ENCODE data around the gene TMPRSS9. TPM values are rescaled to one million over a fixed set of nuclear protein-coding genes. Genes with fewer than 3 reads are reported as not detected.
A peak's percentile ranks its signal among the peaks of the same experiment; 100 is the strongest.

TMPRSS9 gene
- total RNA-seq, 1 experiment from 2014 or later: 0.23 TPM

GRCh38 chr19:2426611-2427428 is 66.8 kb downstream of the TMPRSS9 start:
- TSS peak; percentile 74 for BruUV-seq (replicated peaks)
- H3K4me1 ChIP-seq (ENCODE audit: control insufficient read depth, insufficient read depth, low read length): peaks cover 10% of the 10 kb centered on the region; the same call in 1 of the 2 replicates
- H3K27me3 ChIP-seq (ENCODE audit: control insufficient read depth, insufficient read depth, low read length): no peaks in the 10 kb centered on the region
- CTCF ChIA-PET: no interaction called here
- H3K36me3 ChIP-seq (ENCODE audit: control insufficient read depth, insufficient read depth, low read length): peaks cover 2% of the 10 kb centered on the region; the same call in 1 of the 2 replicates
- DNase-seq (ENCODE audit: low read depth, low spot score) (no peak), ATAC-seq (peak; percentile 39)
- peak overlapping the region; percentile 85 for H3K27ac ChIP-seq (ENCODE audit: low read length)
- no peaks in the 10 kb centered on the region for H3K9me3 ChIP-seq (ENCODE audit: control insufficient read depth, insufficient read depth, low read depth, low read length)
- peak overlapping the region; percentile 76 to 80 for H3K4me3 ChIP-seq (ENCODE audit: low read depth in 2 of 2, low read length in 2 of 2)
- TF ChIP-seq CTCF (IDR thresholded peaks at IDR 0.05): no peak
- 0 out of 2 replicates have a peak, but pooled peaks have one; percentile 31 for TF ChIP-seq SIN3A (IDR thresholded peaks at IDR 0.05; ENCODE audit: borderline replicate concordance, insufficient read depth, low read depth, low read length)
- intact Hi-C loops (cut with micrococcal nuclease; ENCODE audit: unreplicated experiment): no loop called here
- in situ Hi-C loops (cut with HindIII; ENCODE audit: low pct_unique_long_range_greater_than_20kb, low sequenced_read_pairs): no loop called here
- POLR2A ChIA-PET: no interaction called here

DNA sequence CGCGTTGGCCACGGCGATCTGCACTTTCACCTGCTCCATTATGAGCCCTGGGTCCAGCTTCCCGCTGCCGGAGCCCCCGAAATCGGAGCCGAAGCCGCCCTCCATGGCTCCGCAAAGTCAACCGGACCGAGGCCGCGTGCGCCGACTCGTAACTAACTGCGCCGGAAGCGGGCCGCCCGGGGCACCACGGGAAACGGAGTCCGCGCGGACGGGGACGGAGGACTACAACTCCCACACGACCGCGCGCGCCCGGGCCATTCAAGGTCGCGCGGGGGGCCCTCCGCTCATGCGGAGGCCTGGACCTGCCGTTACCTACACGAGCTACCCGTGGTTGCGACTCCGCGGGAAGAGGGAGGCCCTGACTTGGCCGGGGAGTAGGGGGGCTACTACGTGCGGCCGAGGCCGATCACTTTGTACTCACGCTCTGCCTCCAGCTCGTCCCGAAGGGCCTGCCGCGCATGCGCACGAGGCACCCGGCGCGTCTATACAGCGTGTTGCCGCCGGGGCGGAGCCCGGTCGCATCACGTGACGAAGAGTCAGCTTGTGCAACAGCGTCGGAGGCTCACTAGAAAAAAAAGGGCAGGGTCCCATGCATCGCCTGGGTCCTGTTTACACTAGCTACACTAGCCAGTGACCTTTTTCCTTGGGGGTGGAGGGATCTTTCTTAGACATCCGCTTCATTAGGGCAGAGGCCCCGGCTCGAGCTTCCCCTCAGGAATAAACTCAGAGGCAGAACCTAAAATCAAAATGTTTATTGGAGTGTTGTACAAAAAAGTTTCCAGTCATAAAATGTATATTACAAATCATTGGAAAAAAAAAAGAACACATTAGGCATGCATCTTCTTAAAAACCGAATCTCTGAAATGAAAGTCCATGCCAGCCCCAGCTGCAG is 67.6 kb downstream of the TMPRSS9 start, which contains the start of gene TIMM13:
Gene TIMM13, minus strand, starts transcription at position 158 of the 892 bp plus-strand sequence. Its CDS starts 53 bp downstream, at position 105.
- Histone ChIP-seq H3K4me3 (ENCODE audit: low read depth in 2 of 2, low read length in 2 of 2) (peak within 1 kb of the TSS; percentile 76 to 80), H3K9me3 (ENCODE audit: control insufficient read depth, insufficient read depth, low read depth, low read length) (no peaks in the 10 kb centered on the region), H3K27me3 (ENCODE audit: control insufficient read depth, insufficient read depth, low read length) (no peaks in the 10 kb centered on the region), H3K36me3 (ENCODE audit: control insufficient read depth, insufficient read depth, low read length) (peaks cover 2% of the 10 kb centered on the region; the same call in 1 of the 2 replicates), H3K4me1 (ENCODE audit: control insufficient read depth, insufficient read depth, low read length) (peaks cover 10% of the 10 kb centered on the region; the same call in 1 of the 2 replicates), H3K27ac (ENCODE audit: low read length) (peak within 1 kb of the TSS; percentile 85)
- ChIA-PET POLR2A (interaction anchor here (0.7 kb wide), 1 partner anchor 285 kb away, joined by 3 read pairs; no protein-coding TSS in a partner anchor), CTCF (no interaction called here)
- TF ChIP-seq CTCF (IDR thresholded peaks at IDR 0.05) (no peak), POLR2AphosphoS5 (IDR thresholded peaks at IDR 0.05; ENCODE audit: low read depth, low read length) (peak; percentile 90), SIN3A (IDR thresholded peaks at IDR 0.05; ENCODE audit: borderline replicate concordance, insufficient read depth, low read depth, low read length) (peak; percentile 16; the same call in 1 of the 2 replicates), TCF7L2 (IDR thresholded peaks at IDR 0.05; ENCODE audit: low read depth, low read length) (no peak), REST (IDR thresholded peaks at IDR 0.05; ENCODE audit: insufficient read depth in 1 of 2, low read depth in 2 of 2, low read length in 1 of 2) (no peak)
- BruUV-seq (replicated peaks): no TSS peak
- in situ Hi-C loops (cut with HindIII; ENCODE audit: low pct_unique_long_range_greater_than_20kb, low sequenced_read_pairs) (no loop called here), intact Hi-C loops (cut with micrococcal nuclease; ENCODE audit: unreplicated experiment) (no loop called here)
- DNase-seq (ENCODE audit: low read depth, low spot score): peak; percentile 80
- peak; percentile 89 for ATAC-seq
